ENCODE results near the gene MPL.

GRCh38 chr1:43305461-43305860 lies 32.2 kb upstream of the MPL start:
- no peak for TF ChIP-seq CTCF (IDR thresholded peaks at IDR 0.05; ENCODE audit: insufficient read depth, low read length)
- no peak for TF ChIP-seq POLR2AphosphoS5 (IDR thresholded peaks at IDR 0.05; ENCODE audit: low read depth)
- no peak for TF ChIP-seq REST (IDR thresholded peaks at IDR 0.05; ENCODE audit: insufficient replicate concordance, low read depth)
- TF ChIP-seq SPI1 (IDR thresholded peaks at IDR 0.05; ENCODE audit: borderline replicate concordance, low read depth) = no peak
- no peak for TF ChIP-seq GABPA (IDR thresholded peaks at IDR 0.05; ENCODE audit: low read depth)

Data from HL-60 (cell line).